GM12878 (cell line): ENCODE measurements around the gene SLC6A20. TPM values are rescaled to one million over a fixed set of nuclear protein-coding genes. Genes with fewer than 3 reads are reported as not detected.

Experiments used
- ATAC-seq: fragments of 200-7000 bp; cut with Tn5 transposase; 3 replicates; pipeline ENCODE4 v1.9.1; 2020; ENCODE audit warnings: mild to moderate bottlenecking, moderate library complexity
- BruUV-seq: library from RNA; stranded (reverse); fragments of 400-500 nt; replicated peaks from 2 replicates; lab custom pipeline; 2021; lab: Mats Ljungman, UMichigan
- CTCF ChIA-PET: fragments of 300-600 bp; sonication (Branson Sonifier 250); formaldehyde crosslinking; extraction: SDS; loops from one replicate; lab custom pipeline; 2021; ENCODE audit warnings: inconsistent platforms; lab: Yijun Ruan, JAX
- POLR2A ChIA-PET: fragments of 350-600 bp; formaldehyde crosslinking; extraction: SDS; loops from one replicate; lab custom pipeline; 2021; ENCODE audit warnings: inconsistent platforms; lab: Charles Lee
- RAD21 ChIA-PET: fragments of 300-600 bp; sonication (Branson Sonifier 250); formaldehyde crosslinking; loops from one replicate; lab custom pipeline; 2023; ENCODE audit warnings: antibody characterized with exemption; ENCODE audit not compliant: unreplicated experiment; lab: Charles Lee
- SMC1A ChIA-PET: fragments of 300-600 bp; sonication (Branson Sonifier 250); formaldehyde crosslinking; loops from one replicate; lab custom pipeline; 2023; ENCODE audit not compliant: unreplicated experiment, uncharacterized antibody; lab: Charles Lee
- DNase-seq: peaks from one replicate; pipeline ENCODE4 v3.0.0-alpha.2; 2011; ENCODE audit warnings: low read depth, low spot score
- FAIRE-seq: peaks from 3 replicates; lab custom pipeline; 2011; peaks lifted over from hg19 to GRCh38; lab: Jason Lieb, UNC
- H2AFZ ChIP-seq: 2 replicates; pipeline ENCODE4 v1.6.0; 2011; ENCODE audit warnings: low read depth, low read length, control low read depth; ENCODE audit not compliant: control insufficient read depth
- H3K27ac ChIP-seq: 2 replicates; pipeline ENCODE4 v1.5.1; 2011; ENCODE audit warnings: control low read depth; ENCODE audit not compliant: control insufficient read depth, insufficient read depth
- H3K27me3 ChIP-seq, 2 experiments: replicated peaks in 1 of 2; 2 replicates each; pipeline versions ENCODE4 v1.6.0 to v1.6.1; 2011; ENCODE audit warnings: low read length in 1 of 2; ENCODE audit not compliant: control insufficient read depth in 2 of 2, insufficient read depth in 2 of 2
- H3K36me3 ChIP-seq, 2 experiments: 2 replicates each; pipeline ENCODE4 v1.5.1; 2011; ENCODE audit warnings: low read length in 1 of 2; ENCODE audit not compliant: control insufficient read depth in 2 of 2, insufficient read depth in 2 of 2
- H3K4me1 ChIP-seq: 2 replicates; pipeline ENCODE4 v1.6.1; 2011; ENCODE audit warnings: mild to moderate bottlenecking, low read length, moderate library complexity, mixed read lengths; ENCODE audit not compliant: control insufficient read depth, insufficient read depth
- H3K4me2 ChIP-seq: 2 replicates; pipeline ENCODE4 v1.6.0; 2011; ENCODE audit warnings: control low read depth; ENCODE audit not compliant: control insufficient read depth, insufficient read depth
- H3K4me3 ChIP-seq: fragments of 200-600 bp; sonication (generic); 2 replicates; pipeline ENCODE4 v1.5.1; 2016
- H3K79me2 ChIP-seq: 2 replicates; pipeline ENCODE4 v1.6.0; 2011; ENCODE audit warnings: low read length; ENCODE audit not compliant: control insufficient read depth, insufficient read depth
- H3K9ac ChIP-seq: 2 replicates; pipeline ENCODE4 v1.8.0; 2011; ENCODE audit warnings: low read length, control low read depth, mixed read lengths; ENCODE audit not compliant: control insufficient read depth, insufficient read depth
- H3K9me3 ChIP-seq: replicated peaks from 3 replicates; pipeline ENCODE4 v1.5.1; 2011; ENCODE audit warnings: mild to moderate bottlenecking, low read length; ENCODE audit not compliant: control insufficient read depth, insufficient read depth
- H4K20me1 ChIP-seq: 2 replicates; pipeline ENCODE4 v1.6.0; 2011; ENCODE audit not compliant: control insufficient read depth, insufficient read depth
- BACH1 ChIP-seq: fragments of 450-650 bp; IDR thresholded peaks from 2 replicates; pipeline ENCODE4 v1.6.1; 2017; ENCODE audit warnings: mild to moderate bottlenecking, borderline replicate concordance
- CHD1 ChIP-seq: IDR thresholded peaks from 2 replicates; pipeline ENCODE4 v1.6.1; 2012; ENCODE audit warnings: low read depth, low read length, improper control_type of control experiment
- CREB1 ChIP-seq: IDR thresholded peaks from 2 replicates; pipeline ENCODE4 v1.6.1; 2012; ENCODE audit warnings: low read depth, mild to moderate bottlenecking, inconsistent platforms
- HDAC2 ChIP-seq: fragments of 200-600 bp; sonication (generic); IDR thresholded peaks from 2 replicates; pipeline ENCODE4 v1.6.1; 2017
- IRF4 ChIP-seq: IDR thresholded peaks from 2 replicates; pipeline ENCODE4 v1.6.1; 2011; ENCODE audit warnings: low read depth, low read length
- NBN ChIP-seq: fragments of 450-650 bp; IDR thresholded peaks from 2 replicates; pipeline ENCODE4 v1.6.1; 2016
- NFYB ChIP-seq: IDR thresholded peaks from 2 replicates; pipeline ENCODE4 v1.6.1; 2011; ENCODE audit warnings: low read depth, mild to moderate bottlenecking, low read length, improper control_type of control experiment, moderate library complexity; ENCODE audit not compliant: insufficient read depth
- POLR2AphosphoS2 ChIP-seq: IDR thresholded peaks from 2 replicates; pipeline ENCODE4 v1.6.1; 2011; ENCODE audit warnings: low read depth, mild to moderate bottlenecking, low read length, improper control_type of control experiment, moderate library complexity
- RAD21 ChIP-seq: IDR thresholded peaks from 2 replicates; pipeline ENCODE4 v1.6.1; 2011; ENCODE audit warnings: mild to moderate bottlenecking, low read depth, low read length, moderate library complexity; ENCODE audit not compliant: insufficient read depth
- TCF12 ChIP-seq: IDR thresholded peaks from 2 replicates; pipeline ENCODE4 v1.6.1; 2011; ENCODE audit warnings: low read depth, mild to moderate bottlenecking, low read length
- YBX1 ChIP-seq: fragments of 450-650 bp; IDR thresholded peaks from 2 replicates; pipeline ENCODE4 v1.6.1; 2016; ENCODE audit warnings: antibody characterized with exemption
- YY1 ChIP-seq: IDR thresholded peaks from 2 replicates; pipeline ENCODE4 v1.6.1; 2011; ENCODE audit warnings: low read depth, mild to moderate bottlenecking, low read length
- ZBED1 ChIP-seq: IDR thresholded peaks from 2 replicates; pipeline ENCODE4 v1.6.1; 2016; ENCODE audit warnings: borderline replicate concordance
- ZNF207 ChIP-seq: fragments of 450-650 bp; IDR thresholded peaks from 2 replicates; pipeline ENCODE4 v1.6.1; 2014; ENCODE audit warnings: antibody characterized with exemption, mild to moderate bottlenecking, borderline replicate concordance
- ZZZ3 ChIP-seq: IDR thresholded peaks from 2 replicates; pipeline ENCODE4 v1.6.1; 2011; ENCODE audit warnings: low read depth; ENCODE audit not compliant: control insufficient read depth, insufficient read length
- WGBS: methylation state at CpG from one replicate; pipeline ENCODE4 v1.1.6; 2016; ENCODE audit warnings: low lambda C conversion rate; ENCODE audit not compliant: insufficient replicate concordance, insufficient coverage; ENCODE audit errors: missing lambda C conversion rate; 5-methylcytosine and 5-hydroxymethylcytosine counted together
- in situ Hi-C: fragments of 300-500 bp; cut with MboI; formaldehyde crosslinking; loops from 9 replicates; pipeline ENCODE4 v1.14.3; 2018; ENCODE audit warnings: mixed read lengths
- intact Hi-C: fragments of 100-400 bp; cut with micrococcal nuclease; formaldehyde crosslinking; loops from one replicate; pipeline ENCODE4 v1.14.2; 2022; ENCODE audit not compliant: unreplicated experiment
- polyA plus RNA-seq, 11 experiments: library from polyadenylated mRNA; depleted of rRNA in 4 of 11; unstranded in 6 of 11; stranded (reverse) in 5 of 11; fragments of >200 nt; fragmentation: Nextera tagmentation in 4 of 11; fragmentation: Illumina TruSeq in 1 of 11; extraction: Ambion mirVana in 4 of 11; extraction: Trizol in 1 of 11; gene quantifications; 1 replicate in 1 of 11; 2 replicates in 10 of 11; pipeline versions ENCODE4 v1.2.1 to v1.2.3, GENCODE V29; 2011 to 2016; ENCODE audit warnings: inconsistent platforms in 2 of 11, missing spikeins in 2 of 11, low read depth in 1 of 11
- total RNA-seq, 4 experiments: library from RNA; depleted of rRNA in 3 of 4; stranded (reverse); fragments of >200 nt in 3 of 4; fragmentation: Illumina TruSeq in 1 of 4; extraction: Trizol in 1 of 4; gene quantifications; 2 replicates each; pipeline versions ENCODE4 v1.2.1 to v1.2.3, GENCODE V29; 2013 to 2021
- TF ChIP-seq, protein P1 (sequence below): fragments of 450-650 bp; IDR thresholded peaks from 2 replicates; pipeline ENCODE4 v1.6.1; 2018; ENCODE audit warnings: borderline replicate concordance, mild to moderate bottlenecking; ENCODE audit not compliant: partially characterized antibody

Gene SLC6A20
- total and polyA plus RNA-seq, 10 of the 15 experiments (the other 5 are each of a cell fraction or from before 2014, with no cell fraction given): 0.31 to 4.1 (median 1.1) TPM

DNA sequence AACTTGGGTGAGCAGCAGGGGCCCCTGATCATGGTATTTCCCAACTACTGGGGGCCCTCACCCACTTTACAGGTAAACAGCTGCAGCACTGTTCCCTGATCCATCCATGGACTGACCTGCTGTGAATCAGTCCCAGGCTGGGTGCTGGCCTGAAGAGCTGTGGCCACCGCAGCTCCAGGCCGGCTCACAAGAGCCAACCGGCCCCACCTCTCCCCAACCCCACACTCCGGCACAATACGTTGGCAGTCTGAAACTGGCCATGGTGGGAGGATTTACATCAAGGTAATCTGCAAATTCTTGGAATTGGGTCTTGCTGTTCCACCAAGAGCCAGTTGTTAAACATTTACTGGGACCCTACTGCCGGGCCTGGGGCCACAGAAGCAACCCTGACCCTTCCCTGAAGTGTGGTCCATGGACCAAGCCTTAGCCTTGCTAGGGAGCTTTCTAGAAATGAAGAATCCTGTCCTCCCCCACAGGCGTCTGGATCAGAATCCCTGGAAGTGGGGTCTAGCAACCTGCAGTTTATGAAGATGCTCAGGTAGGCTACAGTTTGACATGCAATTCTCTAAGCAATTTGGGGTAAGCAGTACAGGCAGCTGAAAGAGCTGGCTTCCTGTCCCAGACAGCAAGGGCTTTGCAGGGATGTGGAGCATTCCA, 3.7 kb downstream of the SLC6A20 start (continued):
- TF ChIP-seq ZNF207 (no peak), POLR2AphosphoS2 (no peak), YY1 (no peak)

DNA sequence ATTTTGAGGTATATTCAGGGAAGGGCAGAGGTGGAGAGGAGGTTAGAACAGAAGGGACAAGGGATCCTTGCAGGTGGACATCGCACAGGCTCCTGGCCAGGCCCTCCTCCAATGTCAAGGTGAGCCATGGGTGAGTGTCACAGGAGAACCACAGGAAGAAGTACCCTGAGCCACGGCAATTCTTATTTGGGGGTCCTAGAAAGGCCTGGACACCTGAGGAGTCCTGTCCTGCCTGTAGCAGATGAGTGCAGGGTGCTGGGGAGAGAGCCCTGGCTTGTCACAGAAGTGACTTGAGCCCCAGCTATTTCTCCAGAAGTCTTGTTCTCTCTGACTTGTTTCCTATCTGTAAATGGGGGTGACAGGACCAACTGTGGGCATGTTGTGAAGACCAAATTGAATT, 4.3 kb downstream of the SLC6A20 start:
- FAIRE-seq: no peak
- H3K4me1 ChIP-seq: peaks cover 5% of the 10 kb centered on the region
- no peak overlapping the region for H3K4me3 ChIP-seq
- peaks cover 2 to 16% of the 10 kb centered on the region in 2 experiments; a peak in 3 of 4 replicates for H3K27me3 ChIP-seq
- SMC1A ChIA-PET: no interaction called here
- WGBS: 25% methylated on average over 2 of the region's 2 CpGs
- no peaks in the 10 kb centered on the region for H4K20me1 ChIP-seq
- no peak overlapping the region for H3K4me2 ChIP-seq
- intact Hi-C loops: no loop called here
- RAD21 ChIA-PET: no interaction called here
- CTCF ChIA-PET: no interaction called here
- POLR2A ChIA-PET: no interaction called here
- H2AFZ ChIP-seq: no peak overlapping the region
- H3K9ac ChIP-seq: no peak overlapping the region
- no peaks in the 10 kb centered on the region for H3K79me2 ChIP-seq
- no peak overlapping the region for H3K27ac ChIP-seq
- TF ChIP-seq HDAC2: no peak
- TF ChIP-seq NFYB: no peak
- TF ChIP-seq CREB1: no peak
- no peak for TF ChIP-seq NBN
- TF ChIP-seq IRF4: no peak
- TF ChIP-seq ZBED1: no peak
- TF ChIP-seq, protein P1, sequence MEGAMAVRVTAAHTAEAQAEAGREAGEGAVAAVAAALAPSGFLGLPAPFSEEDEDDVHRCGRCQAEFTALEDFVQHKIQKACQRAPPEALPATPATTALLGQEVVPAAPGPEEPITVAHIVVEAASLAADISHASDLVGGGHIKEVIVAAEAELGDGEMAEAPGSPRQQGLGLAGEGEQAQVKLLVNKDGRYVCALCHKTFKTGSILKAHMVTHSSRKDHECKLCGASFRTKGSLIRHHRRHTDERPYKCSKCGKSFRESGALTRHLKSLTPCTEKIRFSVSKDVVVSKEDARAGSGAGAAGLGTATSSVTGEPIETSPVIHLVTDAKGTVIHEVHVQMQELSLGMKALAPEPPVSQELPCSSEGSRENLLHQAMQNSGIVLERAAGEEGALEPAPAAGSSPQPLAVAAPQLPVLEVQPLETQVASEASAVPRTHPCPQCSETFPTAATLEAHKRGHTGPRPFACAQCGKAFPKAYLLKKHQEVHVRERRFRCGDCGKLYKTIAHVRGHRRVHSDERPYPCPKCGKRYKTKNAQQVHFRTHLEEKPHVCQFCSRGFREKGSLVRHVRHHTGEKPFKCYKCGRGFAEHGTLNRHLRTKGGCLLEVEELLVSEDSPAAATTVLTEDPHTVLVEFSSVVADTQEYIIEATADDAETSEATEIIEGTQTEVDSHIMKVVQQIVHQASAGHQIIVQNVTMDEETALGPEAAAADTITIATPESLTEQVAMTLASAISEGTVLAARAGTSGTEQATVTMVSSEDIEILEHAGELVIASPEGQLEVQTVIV: no peak
- no peak for TF ChIP-seq BACH1
- TF ChIP-seq RAD21: no peak
- no peak for TF ChIP-seq ZZZ3
- TF ChIP-seq YBX1: no peak
- no peak for TF ChIP-seq CHD1
- no peak for TF ChIP-seq TCF12
- no peak for DNase-seq
- no TSS peak for BruUV-seq
- H3K9me3 ChIP-seq: no peaks in the 10 kb centered on the region; the same call in 2 of the 3 replicates
- no peak for ATAC-seq
- no peaks in the 10 kb centered on the region for H3K36me3 ChIP-seq
- in situ Hi-C loops: no loop called here
